ENCODE measurements around the gene VANGL1. TPM values are rescaled to one million over a fixed set of nuclear protein-coding genes. Genes with fewer than 3 reads are reported as not detected.

Gene VANGL1
- total and polyA plus RNA-seq, 2 of the 8 experiments (the other 6 are each of a cell fraction or from before 2014, with no cell fraction given): 9.4 to 13.4 TPM

- Histone ChIP-seq H3K9ac (replicated peaks in 1 of 4; ENCODE audit: extremely low read depth in 1 of 4, low read depth in 3 of 4, low read length in 3 of 4) (no peak overlapping the region), H4K91ac (replicated peaks; ENCODE audit: insufficient read length, low read length) (peak overlapping the region; percentile 9), H3K23me2 (ENCODE audit: low read depth, low read length) (peaks cover 8% of the 10 kb centered on the region), H4K8ac (ENCODE audit: extremely low read depth, insufficient read depth, low read length) (no peak overlapping the region), H3K4me3 (ENCODE audit: extremely low read depth in 1 of 4, insufficient read depth in 2 of 4, low read depth in 3 of 4, low read length in 4 of 4) (no peak overlapping the region), H3K18ac (ENCODE audit: extremely low read depth, low read length) (no peak overlapping the region), H2AK5ac (ENCODE audit: low read depth, low read length) (no peak overlapping the region), H3K27me3 (replicated peaks in 1 of 4; ENCODE audit: control insufficient read depth in 3 of 4, extremely low read depth in 1 of 4, insufficient read depth in 3 of 4, low read length in 3 of 4) (no peaks in the 10 kb centered on the region; a peak in 2 of 7 replicates), H3K79me1 (ENCODE audit: low read depth, low read length) (no peaks in the 10 kb centered on the region), H2BK12ac (ENCODE audit: low read depth, low read length) (0 out of 2 replicates have a peak overlapping the region, but pooled peaks have one; percentile 95), H3K27ac (ENCODE audit: low read depth, low read length) (no peak overlapping the region), H2BK120ac (replicated peaks; ENCODE audit: low read depth, low read length) (no peak overlapping the region), H2AFZ (ENCODE audit: low read length) (no peak overlapping the region), H3K56ac (replicated peaks; ENCODE audit: insufficient read length, low read depth, low read length) (no peak overlapping the region), H3K36me3 (ENCODE audit: control insufficient read depth in 2 of 4, insufficient read depth in 4 of 4, low read length in 3 of 4) (no peaks in the 10 kb centered on the region), H3K4me1 (replicated peaks in 1 of 4; ENCODE audit: control insufficient read depth in 3 of 4, insufficient read depth in 4 of 4, low read length in 3 of 4) (peaks cover 0 to 7% (median 5%) of the 10 kb centered on the region in 4 experiments; a peak in 3 of 7 replicates), H2BK15ac (ENCODE audit: low read length) (peak overlapping the region; percentile 36; the same call in 1 of the 2 replicates), H4K5ac (ENCODE audit: insufficient read length, low read depth, low read length) (no peak overlapping the region), H3K4me2 (ENCODE audit: insufficient read depth in 1 of 2, low read depth in 2 of 2, low read length in 2 of 2) (no peak overlapping the region; a peak in 1 of 4 replicates), H4K20me1 (replicated peaks in 1 of 2; ENCODE audit: control insufficient read depth in 1 of 2, insufficient read depth in 2 of 2, low read length in 2 of 2) (no peaks in the 10 kb centered on the region), H3K23ac (ENCODE audit: insufficient read length) (no peak overlapping the region), H2BK20ac (ENCODE audit: low read length) (no peak overlapping the region), H3K4ac (replicated peaks; ENCODE audit: insufficient read length, low read depth, low read length) (no peak overlapping the region), H3K9me3 (ENCODE audit: insufficient read depth in 2 of 2, low read depth in 1 of 2, low read length in 1 of 2) (peaks cover 6 to 12% of the 10 kb centered on the region in 2 experiments; a peak in 2 of 4 replicates), H3K79me2 (ENCODE audit: control insufficient read depth in 1 of 2, insufficient read depth in 2 of 2, low read length in 2 of 2) (peaks cover 7 to 27% of the 10 kb centered on the region in 2 experiments; a peak in 3 of 4 replicates), H3K14ac (ENCODE audit: insufficient read length) (no peak overlapping the region), H2BK5ac (ENCODE audit: low read depth, low read length) (0 out of 2 replicates have a peak overlapping the region, but pooled peaks have one; percentile 27)
- no peak for FAIRE-seq
- POLR2A ChIA-PET (ENCODE audit: partially characterized antibody): no interaction called here
- WGBS, 2 experiments (ENCODE audit: extremely low coverage in 1 of 2, insufficient coverage in 1 of 2, insufficient read length in 1 of 2, insufficient replicate concordance in 2 of 2, low coverage in 1 of 2, low lambda C conversion rate in 2 of 2, missing lambda C conversion rate in 1 of 2): 83% methylated on average over 1 of the region's 1 CpG; no CpG with 5 or more reads in 1 of the 2 experiments
- DNase-seq (ENCODE audit: low read depth in 1 of 2, low spot score in 2 of 2): no peak
- CTCF ChIA-PET (ENCODE audit: partially characterized antibody): interaction anchor here (0.9 to 2.0 kb wide), 3 partner anchors 16 to 66 kb away, joined by 3 to 4 read pairs (median 4); no protein-coding TSS in a partner anchor
- TF ChIP-seq TEAD4 (IDR thresholded peaks at IDR 0.05; ENCODE audit: low read depth, low read length): no peak
These were observed 1.4 kb upstream of the VANGL1 start for GRCh38 chr1:115640384-115640783.

All from H1 (cell line).